NB4 (cell line): ENCODE measurements around the gene PPIL6.
A peak's percentile ranks its signal among the peaks of the same experiment; 100 is the strongest.
"Not testable (repeated sequence)": the region's sequence is repeated elsewhere in the genome, so short reads cannot be mapped to it uniquely, and the experiment has no call there.

Experiments used
- DNase-seq: peaks from one replicate; pipeline ENCODE4 v3.0.0; 2010; ENCODE audit warnings: low read depth
- H3K4me3 ChIP-seq: one replicate; pipeline ENCODE4 v1.5.1; 2011; ENCODE audit warnings: mild to moderate bottlenecking, low read depth, low read length, moderate library complexity
- MYC ChIP-seq: IDR thresholded peaks from 2 replicates; pipeline ENCODE4 v1.6.1; 2011; ENCODE audit warnings: low read depth, low read length
- POLR2A ChIP-seq: IDR thresholded peaks from 2 replicates; pipeline ENCODE4 v1.6.1; 2011; ENCODE audit warnings: mild to moderate bottlenecking; ENCODE audit not compliant: insufficient read length; ENCODE audit errors: extremely low read depth
- TF ChIP-seq, protein P1 (sequence below): IDR thresholded peaks from one replicate; pipeline ENCODE4 v1.5.1; 2012; ENCODE audit warnings: low read depth, low read length
- TF ChIP-seq, protein P2 (sequence below): IDR thresholded peaks from 2 replicates; pipeline ENCODE4 v1.6.1; 2011; ENCODE audit warnings: low read depth, low read length

Gene PPIL6

DNA sequence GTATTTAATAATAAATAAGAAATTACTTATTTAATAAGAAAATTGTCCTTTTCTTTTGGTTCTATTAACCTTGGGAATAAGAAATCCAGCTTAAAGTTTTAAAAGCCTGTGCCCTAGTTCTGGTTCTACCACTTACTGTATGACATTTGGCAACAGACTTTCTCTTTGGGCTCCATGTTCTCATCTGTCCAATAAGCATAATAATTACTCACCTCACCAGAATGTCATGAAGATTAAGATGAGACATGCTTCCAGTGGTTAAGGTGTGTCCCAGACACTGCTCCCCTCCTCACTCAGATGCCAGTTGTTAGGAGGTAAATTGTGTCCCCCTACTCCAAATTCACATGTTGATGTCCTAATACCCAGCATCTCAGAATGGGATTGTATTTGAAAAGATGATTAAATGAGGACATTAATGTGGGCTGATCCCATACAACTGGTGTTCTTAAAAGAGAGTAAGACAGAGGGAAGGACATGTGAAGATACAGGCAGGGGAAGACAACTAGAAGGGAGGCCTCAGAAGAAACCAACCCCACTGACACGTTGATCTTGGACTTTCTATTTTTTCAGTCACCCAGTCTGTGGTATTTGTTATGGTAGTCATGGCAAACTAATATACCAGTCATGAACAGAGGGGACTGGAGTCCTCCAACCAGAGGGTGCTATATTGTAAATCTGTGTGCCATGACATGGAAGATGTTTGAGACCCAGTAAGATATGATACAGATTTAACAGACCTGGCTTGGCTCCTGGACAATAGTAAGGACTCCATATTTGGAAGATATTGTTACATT is 21.5 kb upstream of the PPIL6 start:
- no peak overlapping the region for H3K4me3 ChIP-seq
- TF ChIP-seq MYC (no peak), POLR2A (no peak)
- TF ChIP-seq, protein P1, sequence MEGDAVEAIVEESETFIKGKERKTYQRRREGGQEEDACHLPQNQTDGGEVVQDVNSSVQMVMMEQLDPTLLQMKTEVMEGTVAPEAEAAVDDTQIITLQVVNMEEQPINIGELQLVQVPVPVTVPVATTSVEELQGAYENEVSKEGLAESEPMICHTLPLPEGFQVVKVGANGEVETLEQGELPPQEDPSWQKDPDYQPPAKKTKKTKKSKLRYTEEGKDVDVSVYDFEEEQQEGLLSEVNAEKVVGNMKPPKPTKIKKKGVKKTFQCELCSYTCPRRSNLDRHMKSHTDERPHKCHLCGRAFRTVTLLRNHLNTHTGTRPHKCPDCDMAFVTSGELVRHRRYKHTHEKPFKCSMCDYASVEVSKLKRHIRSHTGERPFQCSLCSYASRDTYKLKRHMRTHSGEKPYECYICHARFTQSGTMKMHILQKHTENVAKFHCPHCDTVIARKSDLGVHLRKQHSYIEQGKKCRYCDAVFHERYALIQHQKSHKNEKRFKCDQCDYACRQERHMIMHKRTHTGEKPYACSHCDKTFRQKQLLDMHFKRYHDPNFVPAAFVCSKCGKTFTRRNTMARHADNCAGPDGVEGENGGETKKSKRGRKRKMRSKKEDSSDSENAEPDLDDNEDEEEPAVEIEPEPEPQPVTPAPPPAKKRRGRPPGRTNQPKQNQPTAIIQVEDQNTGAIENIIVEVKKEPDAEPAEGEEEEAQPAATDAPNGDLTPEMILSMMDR: no peak
- TF ChIP-seq, protein P2, sequence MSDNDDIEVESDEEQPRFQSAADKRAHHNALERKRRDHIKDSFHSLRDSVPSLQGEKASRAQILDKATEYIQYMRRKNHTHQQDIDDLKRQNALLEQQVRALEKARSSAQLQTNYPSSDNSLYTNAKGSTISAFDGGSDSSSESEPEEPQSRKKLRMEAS: no peak
- no peak for DNase-seq

DNA sequence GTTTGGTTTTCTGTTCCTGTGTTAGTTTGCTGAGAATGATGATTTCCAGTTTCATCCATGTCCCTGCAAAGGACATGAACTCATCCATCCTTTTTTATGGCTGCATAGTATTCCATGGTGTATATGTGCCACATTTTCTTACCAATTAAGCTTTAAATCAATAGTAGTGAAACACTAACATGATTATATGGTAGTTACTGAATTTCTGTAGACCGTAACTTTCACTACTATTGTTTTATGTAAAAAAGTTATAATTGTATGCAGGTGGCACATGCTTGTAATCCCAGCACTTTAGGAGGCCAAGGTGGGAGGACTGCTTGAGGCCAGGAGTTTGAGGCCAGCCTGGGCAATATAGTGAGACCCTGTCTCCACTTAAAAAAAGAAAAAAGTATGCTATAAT is 20.8 kb upstream of the PPIL6 start:
- not testable (repeated sequence) for DNase-seq, H3K4me3 ChIP-seq

DNA sequence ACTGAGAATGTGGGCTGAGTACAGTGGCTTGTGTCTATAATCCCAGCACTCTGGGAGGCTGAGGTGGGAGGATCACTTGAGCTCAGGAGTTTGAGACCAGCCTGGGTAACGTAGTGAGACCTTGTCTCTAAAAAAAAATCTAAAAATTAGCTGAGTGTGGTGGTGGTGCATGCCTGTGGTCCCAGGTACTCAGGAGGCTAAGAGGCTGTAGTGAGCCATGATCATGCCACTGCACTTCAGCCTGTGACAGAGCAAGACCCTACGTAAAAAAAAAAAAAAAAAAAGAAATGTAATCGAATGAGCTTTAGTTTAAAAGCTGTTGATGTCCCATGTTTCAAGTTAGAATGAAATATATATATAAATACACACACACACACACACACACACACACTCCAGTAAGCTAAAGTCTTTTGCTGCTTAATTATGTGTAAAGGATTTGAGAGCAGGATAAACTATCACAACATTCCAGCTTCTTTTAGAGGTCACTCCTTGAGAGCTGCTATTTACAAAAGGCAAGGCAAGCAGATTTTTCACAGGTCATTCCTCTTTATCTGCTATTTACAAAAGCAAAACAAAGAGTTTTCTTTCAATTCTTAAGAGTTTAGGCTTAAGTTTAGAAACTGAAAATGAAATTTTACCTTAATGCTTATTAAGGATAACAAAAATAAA is 19.9 kb upstream of the PPIL6 start:
- DNase-seq: no peak
- TF ChIP-seq POLR2A: no peak
- TF ChIP-seq MYC: no peak
- TF ChIP-seq, protein P1: no peak
- TF ChIP-seq, protein P2: no peak

DNA sequence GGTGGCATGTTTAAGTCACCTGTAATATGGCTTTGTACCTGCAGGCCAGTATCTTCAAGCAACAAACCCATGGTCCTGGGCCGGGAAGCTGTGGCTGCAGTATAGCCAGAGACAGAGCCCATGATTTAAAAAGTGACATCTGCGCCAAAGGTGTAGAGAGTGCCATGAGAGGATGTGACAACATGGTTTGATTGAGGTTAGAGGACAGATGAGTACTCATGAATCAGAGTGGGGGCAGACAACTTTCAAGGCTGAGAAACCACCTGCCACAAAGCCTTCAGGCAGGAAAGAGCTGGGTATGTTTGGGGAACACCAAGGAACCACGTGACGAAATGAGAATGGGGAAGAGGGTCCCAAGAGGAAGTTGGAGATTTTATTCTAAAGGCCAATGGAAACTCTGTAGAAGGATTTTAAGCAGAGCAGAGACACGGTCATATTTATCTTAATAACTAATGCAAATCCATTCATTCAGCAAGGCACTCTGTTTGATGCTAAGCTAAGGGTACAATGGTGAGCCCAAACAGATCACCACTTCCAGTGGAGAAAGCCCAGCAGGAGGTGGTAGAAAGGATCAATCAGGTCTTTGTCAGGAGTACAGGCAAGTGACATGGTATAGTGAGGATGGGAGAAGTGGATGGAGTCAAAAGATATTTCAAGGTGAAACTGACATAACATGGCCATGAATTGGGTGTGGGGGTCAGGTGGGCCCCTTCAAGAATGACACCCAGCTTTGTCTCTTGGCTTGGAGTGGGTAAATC is 18.5 kb upstream of the PPIL6 start:
- peak; percentile 65 for DNase-seq
- TF ChIP-seq, protein P2: peak; percentile 78
- TF ChIP-seq, protein P1: no peak
- no peak overlapping the region for H3K4me3 ChIP-seq

More for the DNA sequence above, 19.9 kb upstream of the PPIL6 start:
- no peak overlapping the region for H3K4me3 ChIP-seq

DNA sequence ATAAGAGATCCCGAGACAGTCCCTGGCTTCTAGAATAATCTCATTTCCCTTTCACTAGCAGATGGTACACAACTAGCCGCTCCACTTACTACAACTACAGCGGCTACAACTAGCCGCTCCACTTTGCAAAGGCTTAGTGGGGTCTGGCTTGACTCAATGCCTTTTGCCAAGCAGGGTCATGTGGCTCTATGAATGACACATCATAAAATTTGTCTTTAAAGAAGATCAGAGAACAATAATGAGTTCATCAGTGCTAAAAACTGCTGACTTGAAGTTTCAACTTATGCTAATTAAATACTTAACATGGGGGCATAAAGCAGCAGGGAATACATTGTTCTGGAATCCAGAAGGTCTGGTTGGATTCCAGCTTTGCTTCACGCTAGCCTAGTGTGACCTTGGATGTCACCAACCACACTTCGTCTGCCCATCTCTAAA is 17.2 kb upstream of the PPIL6 start:
- DNase-seq: no peak
- H3K4me3 ChIP-seq: no peak overlapping the region
- TF ChIP-seq, protein P2: no peak
- TF ChIP-seq POLR2A (no peak), MYC (no peak)
- TF ChIP-seq, protein P1: no peak

DNA sequence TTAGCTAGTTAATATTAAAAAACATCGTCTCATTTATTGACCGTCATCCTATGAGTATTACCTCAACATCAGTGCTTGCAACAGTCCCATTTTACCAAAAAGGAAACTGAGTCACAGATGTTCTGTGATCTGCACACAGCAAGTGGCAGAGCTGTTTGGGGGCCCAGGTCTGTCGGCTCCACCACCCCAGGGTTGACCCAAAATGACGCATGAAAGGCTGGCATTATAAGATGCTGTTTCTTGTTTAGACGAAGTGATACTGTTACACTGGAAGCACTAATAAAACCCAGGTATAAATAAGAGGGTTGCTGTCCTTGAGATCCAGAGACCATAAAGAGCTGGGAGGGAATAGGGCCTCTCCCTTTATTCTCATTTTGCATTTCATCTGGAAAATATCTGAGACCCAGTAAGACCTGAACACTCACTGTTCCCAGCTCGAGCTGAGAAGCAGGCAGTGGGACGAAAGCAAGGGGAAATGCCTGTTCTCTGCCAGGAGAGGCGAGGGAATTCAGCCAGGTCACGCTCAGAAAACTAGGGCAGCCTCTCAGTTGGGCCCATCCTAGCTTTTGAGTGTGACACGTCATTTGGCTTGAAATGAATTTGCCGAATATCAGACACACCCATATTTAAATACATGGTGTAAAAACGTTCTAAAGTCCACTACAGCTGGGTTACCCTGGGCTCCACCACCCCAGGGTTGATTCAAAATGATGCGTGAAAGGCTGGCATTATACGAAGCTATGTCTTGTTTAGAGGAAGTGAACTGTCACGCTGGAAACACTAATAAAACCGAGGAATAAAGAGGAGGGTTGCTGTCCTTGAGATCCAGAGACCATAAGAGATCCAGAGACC is 16.5 kb upstream of the PPIL6 start:
- DNase-seq: no peak
- TF ChIP-seq POLR2A: no peak
- TF ChIP-seq, protein P2: no peak
- TF ChIP-seq, protein P1: no peak
- no peak for TF ChIP-seq MYC
- no peak overlapping the region for H3K4me3 ChIP-seq
